Endothelial cell of umbilical vein (primary cell): ENCODE results near the gene CALCOCO2. TPM values are rescaled to one million over a fixed set of nuclear protein-coding genes. Genes with fewer than 3 reads are reported as not detected.

ENCODE experiments used
- Bru-seq: library from RNA; stranded (reverse); fragments of 400-500 nt; gene quantifications from one replicate; lab custom pipeline; 2021; lab: Mats Ljungman, UMichigan
- BruChase-seq, 2 experiments: library from RNA; stranded (reverse); fragments of 400-500 nt; gene quantifications; one replicate each; lab custom pipeline; 2021; lab: Mats Ljungman, UMichigan
- BruUV-seq: library from RNA; stranded (reverse); fragments of 400-500 nt; replicated peaks from 2 replicates; lab custom pipeline; 2021; lab: Mats Ljungman, UMichigan
- CTCF ChIA-PET: fragments of 300-600, 350-600 bp; sonication (Branson Sonifier 250); formaldehyde crosslinking; loops from one replicate; lab custom pipeline; 2021; ENCODE audit warnings: antibody characterized with exemption, inconsistent platforms; lab: Charles Lee
- POLR2A ChIA-PET: fragments of 300-600, 350-600 bp; sonication (Branson Sonifier 250); formaldehyde crosslinking; loops from one replicate; lab custom pipeline; 2021; ENCODE audit warnings: antibody characterized with exemption, inconsistent platforms; lab: Charles Lee
- DNase-seq: peaks from one replicate; pipeline ENCODE4 v3.0.0-alpha.2; 2011; ENCODE audit warnings: low read depth, low spot score
- FAIRE-seq: peaks from 2 replicates; lab custom pipeline; 2011; peaks lifted over from hg19 to GRCh38; lab: Jason Lieb, UNC
- H2AFZ ChIP-seq: 2 replicates; pipeline ENCODE4 v1.6.0; 2012; ENCODE audit warnings: low read depth, low read length, control low read depth, inconsistent platforms
- H3K27ac ChIP-seq: 2 replicates; pipeline ENCODE4 v1.5.1; 2011; ENCODE audit warnings: low read depth, mild to moderate bottlenecking, control low read depth, low read length, moderate library complexity; ENCODE audit not compliant: insufficient read depth
- H3K27me3 ChIP-seq, 2 experiments: 2 replicates each; pipeline versions ENCODE4 v1.6.0 to v1.6.1; 2011; ENCODE audit warnings: low read length in 2 of 2, mixed read lengths in 1 of 2; ENCODE audit not compliant: control insufficient read depth in 2 of 2, insufficient read depth in 2 of 2
- H3K36me3 ChIP-seq, 2 experiments: 2 replicates in 1 of 2; 3 replicates in 1 of 2; pipeline ENCODE4 v1.5.1; 2011; ENCODE audit warnings: low read length in 2 of 2, mild to moderate bottlenecking in 1 of 2, moderate library complexity in 1 of 2; ENCODE audit not compliant: control insufficient read depth in 2 of 2, insufficient read depth in 2 of 2; ENCODE audit errors: extremely low read depth in 1 of 2
- H3K4me1 ChIP-seq: 3 replicates; pipeline ENCODE4 v1.5.1; 2011; ENCODE audit warnings: mild to moderate bottlenecking, low read length; ENCODE audit not compliant: control insufficient read depth, insufficient read depth; ENCODE audit errors: extremely low read depth
- H3K4me2 ChIP-seq: 2 replicates; pipeline ENCODE4 v1.6.1; 2011; ENCODE audit warnings: low read length, control low read depth, mixed read lengths; ENCODE audit not compliant: insufficient read depth
- H3K4me3 ChIP-seq, 3 experiments: fragments of 200-600 bp in 1 of 3; sonication (generic), shearing (Covaris generic) in 1 of 3; replicated peaks in 1 of 3; 2 replicates each; pipeline ENCODE4 v1.5.1; 2011 to 2016; ENCODE audit warnings: control low read depth in 3 of 3, low read length in 3 of 3, mild to moderate bottlenecking in 2 of 3, inconsistent platforms in 1 of 3, low read depth in 1 of 3, moderate library complexity in 1 of 3; ENCODE audit not compliant: insufficient read depth in 1 of 3
- H3K79me2 ChIP-seq: 2 replicates; pipeline ENCODE4 v1.6.0; 2012; ENCODE audit warnings: low read length, inconsistent platforms; ENCODE audit not compliant: control insufficient read depth, insufficient read depth
- H3K9ac ChIP-seq: replicated peaks from 2 replicates; pipeline ENCODE3; 2011; ENCODE audit warnings: low read length, control low read depth; ENCODE audit not compliant: insufficient read depth; ENCODE audit errors: extremely low read depth
- H3K9me1 ChIP-seq: replicated peaks from 3 replicates; pipeline ENCODE4 v1.6.0; 2011; ENCODE audit warnings: mild to moderate bottlenecking, low read length; ENCODE audit not compliant: control insufficient read depth, insufficient read depth; ENCODE audit errors: extremely low read depth
- H3K9me3 ChIP-seq: replicated peaks from 2 replicates; pipeline ENCODE4 v1.5.1; 2012; ENCODE audit warnings: low read length, inconsistent platforms; ENCODE audit not compliant: control insufficient read depth, insufficient read depth
- H4K20me1 ChIP-seq: replicated peaks from 2 replicates; pipeline ENCODE3; 2011; ENCODE audit warnings: mild to moderate bottlenecking, low read length; ENCODE audit not compliant: control insufficient read depth, insufficient read depth; ENCODE audit errors: extremely low read depth
- CTCF ChIP-seq, 2 donors: IDR thresholded peaks; 1 replicate in 1 of 2; 2 replicates in 1 of 2; pipeline ENCODE4 v1.5.1; 2011; ENCODE audit warnings: low read length in 2 of 2, mild to moderate bottlenecking in 2 of 2, moderate library complexity in 2 of 2, control low read depth in 1 of 2, inconsistent platforms in 1 of 2, low read depth in 1 of 2; ENCODE audit not compliant: insufficient read depth in 1 of 2; ENCODE audit errors: extremely low read depth in 1 of 2
- EZH2 ChIP-seq: IDR thresholded peaks from 2 replicates; pipeline ENCODE4 v1.6.1; 2012; ENCODE audit warnings: borderline replicate concordance, low read depth, mild to moderate bottlenecking, moderate library complexity, low read length, inconsistent platforms; ENCODE audit not compliant: severe bottlenecking
- FOS ChIP-seq: IDR thresholded peaks from 2 replicates; pipeline ENCODE4 v1.6.1; 2011; ENCODE audit warnings: mild to moderate bottlenecking, low read length, moderate library complexity, borderline replicate concordance; ENCODE audit not compliant: insufficient read depth
- GATA2 ChIP-seq: IDR thresholded peaks from 2 replicates; pipeline ENCODE4 v1.7.0; 2011; ENCODE audit warnings: low read depth, mild to moderate bottlenecking, moderate library complexity, mixed read lengths, low read length; ENCODE audit not compliant: insufficient read length, insufficient read depth
- JUN ChIP-seq: IDR thresholded peaks from 2 replicates; pipeline ENCODE4 v1.6.1; 2011; ENCODE audit warnings: borderline replicate concordance, low read depth; ENCODE audit not compliant: insufficient read length, insufficient read depth
- MAX ChIP-seq: IDR thresholded peaks from 2 replicates; pipeline ENCODE4 v1.6.1; 2011; ENCODE audit not compliant: insufficient read depth, insufficient read length
- MYC ChIP-seq: IDR thresholded peaks from one replicate; pipeline ENCODE4 v1.6.1; 2011; ENCODE audit warnings: mild to moderate bottlenecking, low read depth, low read length
- POLR2A ChIP-seq: IDR thresholded peaks from 2 replicates; pipeline ENCODE4 v1.6.1; 2012; ENCODE audit warnings: low read depth, mild to moderate bottlenecking, control low read depth, low read length
- POLR2AphosphoS5 ChIP-seq: IDR thresholded peaks from 2 replicates; pipeline ENCODE4 v1.6.1; 2012; ENCODE audit warnings: low read depth, mild to moderate bottlenecking, control low read depth, low read length, moderate library complexity; ENCODE audit not compliant: insufficient read depth
- dilution Hi-C: fragments of 300-500 bp; cut with MboI; formaldehyde crosslinking; loops from one replicate; pipeline ENCODE4 v1.15.0; 2019; ENCODE audit warnings: low sequenced_read_pairs; ENCODE audit not compliant: extremely low pct_ligation_motif_present
- intact Hi-C: fragments of 100-400 bp; cut with micrococcal nuclease; formaldehyde crosslinking; loops from one replicate; pipeline ENCODE4 v1.10.0; 2022
- long read RNA-seq: library from polyadenylated mRNA; stranded (forward); transcript quantifications from one replicate; pipeline ENCODE4 v2.0.0, GENCODE V29; 2021
- polyA minus RNA-seq, 3 experiments: library from RNA; depleted of rRNA, polyadenylated mRNA; stranded (reverse); fragments of >200 nt; gene quantifications; 1 replicate in 1 of 3; 2 replicates in 2 of 3; pipeline ENCODE4 v1.2.3, GENCODE V29; 2011
- polyA plus RNA-seq, 4 experiments: library from polyadenylated mRNA; depleted of rRNA in 3 of 4; stranded (reverse) in 3 of 4; unstranded in 1 of 4; fragments of >200 nt; gene quantifications; 2 replicates each; pipeline versions ENCODE4 v1.2.1 to v1.2.3, GENCODE V29; 2011 to 2012; ENCODE audit warnings: missing spikeins in 1 of 4
- total RNA-seq: library from RNA; stranded (reverse); gene quantifications from 2 replicates; pipeline ENCODE4 v1.2.3, GENCODE V29; 2021

CALCOCO2 gene
- 52.1 and 64.9 TPM in 2 replicates for total RNA-seq
- 20.6 and 22.0 TPM in 2 replicates for polyA plus RNA-seq
- 27.5 and 28.6 TPM in 2 replicates for polyA plus RNA-seq (2011; cell fraction: cytosol; rRNA removed)
- polyA plus RNA-seq (2011; cell fraction: nucleus; rRNA removed), result 41.7 and 53.4 TPM in 2 replicates
- 70.8 and 79.8 TPM in 2 replicates for polyA plus RNA-seq (2012)
- 83.3 and 99.1 TPM in 2 replicates for polyA minus RNA-seq
- 16.2 TPM for polyA minus RNA-seq (2011; cell fraction: cytosol; rRNA and poly(A)+ RNA removed)
- polyA minus RNA-seq (2011; cell fraction: nucleus; rRNA and poly(A)+ RNA removed), result 26.9 and 52.9 TPM in 2 replicates
- percentile 63 among the genes with signal in this experiment for Bru-seq, nascent RNA
- BruChase-seq, experiment 1, labeled RNA remaining after a 6-hour chase, result percentile 85 among the genes with signal in this experiment
- BruChase-seq, experiment 2, labeled RNA remaining after a 2-hour chase, result percentile 72 among the genes with signal in this experiment
- long read RNA-seq, transcript CALCOCO2-201 (13 exons, 3,682 nt), result major isoform, 88 of 103 reads
- long read RNA-seq, partial matches to known transcripts, result 10 of 103 reads
- long read RNA-seq, other reads (novel, unspliced or antisense), result 5 of 103 reads

GRCh38 chr17:48830840-48831548, at the start of gene CALCOCO2:
CALCOCO2 (plus strand) TSS chr17:48831035; CDS start chr17:48841708, 10,673 bp downstream.
- CTCF ChIA-PET, result interaction anchor here (0.8 to 1.4 kb wide), 6 partner anchors 10 to 54 kb away, joined by 3 to 12 read pairs (median 4); partner anchors contain the start of gene TTLL6
- H3K79me2 ChIP-seq, result peaks cover 5% of the 10 kb centered on the region
- FAIRE-seq, result peak; percentile 93

GRCh38 chr17:48787828-48788227, 43.0 kb upstream of the CALCOCO2 start:
- Histone ChIP-seq H3K79me2 (no peaks in the 10 kb centered on the region), H3K27me3 (peaks cover 13 to 16% of the 10 kb centered on the region in 2 experiments), H3K4me3 (no peak overlapping the region), H4K20me1 (no peaks in the 10 kb centered on the region), H3K4me1 (no peaks in the 10 kb centered on the region), H2AFZ (no peak overlapping the region), H3K9me3 (no peaks in the 10 kb centered on the region), H3K9me1 (no peaks in the 10 kb centered on the region), H3K4me2 (no peak overlapping the region), H3K36me3 (no peaks in the 10 kb centered on the region), H3K9ac (no peak overlapping the region), H3K27ac (no peak overlapping the region)
- BruUV-seq, result no TSS peak
- CTCF ChIA-PET, result interaction anchor here (1.0 to 10.7 kb wide), 6 partner anchors 12 to 151 kb away, joined by 3 to 312 read pairs (median 12); partner anchors contain the start of genes HOXB13 and PRAC2
- dilution Hi-C loops (no loop called here), intact Hi-C loops (no loop called here)
- DNase-seq (no peak), FAIRE-seq (no peak)
- no peak for TF ChIP-seq POLR2AphosphoS5
- TF ChIP-seq EZH2, result no peak
- TF ChIP-seq MYC, result no peak
- no peak for TF ChIP-seq CTCF (IDR thresholded peaks at IDR 0.05; ENCODE audit: extremely low read depth in 1 of 2, insufficient read depth in 1 of 2, low read depth in 1 of 2, low read length in 2 of 2)
- no peak for TF ChIP-seq FOS
- no peak for TF ChIP-seq MAX
- no peak for TF ChIP-seq GATA2
- no peak for TF ChIP-seq POLR2A
- TF ChIP-seq JUN, result no peak
- POLR2A ChIA-PET, result no interaction called here

More at GRCh38 chr17:48830840-48831548, at the start of gene CALCOCO2:
- no peaks in the 10 kb centered on the region for H3K9me1 ChIP-seq
- dilution Hi-C loops, result no loop called here
- DNase-seq, result peak; percentile 93
- H3K4me2 ChIP-seq, result peak within 1 kb of the TSS; percentile 70
- H3K27ac ChIP-seq, result peak within 1 kb of the TSS; percentile 59
- H4K20me1 ChIP-seq, result no peaks in the 10 kb centered on the region
- H2AFZ ChIP-seq, result peak within 1 kb of the TSS; percentile 83
- H3K9me3 ChIP-seq, result no peaks in the 10 kb centered on the region
- POLR2A ChIA-PET, result no interaction called here
- intact Hi-C loops, result no loop called here
- H3K4me3 ChIP-seq, result peak within 1 kb of the TSS; percentile 66 to 98 (median 74)
- peaks cover 2% of the 10 kb centered on the region for H3K4me1 ChIP-seq
- H3K9ac ChIP-seq, result peak within 1 kb of the TSS; percentile 76
- no peaks in the 10 kb centered on the region for H3K36me3 ChIP-seq
- TSS peak; percentile 52 for BruUV-seq
- TF ChIP-seq FOS (no peak), POLR2A (peak; percentile 40)
- no peaks in the 10 kb centered on the region for H3K27me3 ChIP-seq
